Stimulated activated naive B cell treated with anti-CD40 and anti-IgM and Interleukin-4, amounts not matched to agents 10 μg/mL and 1 μg/mL and 100 μg/mL, for 72 hours (primary cell): ENCODE measurements around the gene CSTF2T.

Experiments
- ATAC-seq, 2 donors: fragments of 150-1000 bp; cut with Tn5 transposase; replicated peaks; 2 replicates each; pipeline ENCODE4 v1.10.0; 2021; ENCODE audit warnings: moderate library complexity in 1 of 2
- DNase-seq: peaks from one replicate; pipeline ENCODE4 v3.0.0; 2021
- H3K27ac Mint-ChIP-seq: one replicate; pipeline ENCODE4 v1.8.0; 2022; ENCODE audit warnings: mild to moderate bottlenecking, mixed read lengths
- H3K27me3 Mint-ChIP-seq, 2 donors: one replicate each; pipeline ENCODE4 v1.8.0; 2022; ENCODE audit warnings: mixed read lengths in 2 of 2
- H3K36me3 Mint-ChIP-seq, 2 donors: one replicate each; pipeline ENCODE4 v1.8.0; 2022; ENCODE audit warnings: mixed read lengths in 2 of 2, mild to moderate bottlenecking in 1 of 2
- H3K4me1 Mint-ChIP-seq, 2 donors: one replicate each; pipeline ENCODE4 v1.8.0; 2022; ENCODE audit warnings: mixed read lengths in 2 of 2, mild to moderate bottlenecking in 1 of 2
- H3K4me3 Mint-ChIP-seq, 2 donors: one replicate each; pipeline ENCODE4 v1.8.0; 2022; ENCODE audit warnings: mild to moderate bottlenecking in 2 of 2, mixed read lengths in 2 of 2, moderate library complexity in 1 of 2
- H3K9me3 Mint-ChIP-seq, 2 donors: one replicate each; pipeline ENCODE4 v1.8.0; 2022; ENCODE audit warnings: mixed read lengths in 2 of 2, mild to moderate bottlenecking in 1 of 2

The CSTF2T gene, protein sequence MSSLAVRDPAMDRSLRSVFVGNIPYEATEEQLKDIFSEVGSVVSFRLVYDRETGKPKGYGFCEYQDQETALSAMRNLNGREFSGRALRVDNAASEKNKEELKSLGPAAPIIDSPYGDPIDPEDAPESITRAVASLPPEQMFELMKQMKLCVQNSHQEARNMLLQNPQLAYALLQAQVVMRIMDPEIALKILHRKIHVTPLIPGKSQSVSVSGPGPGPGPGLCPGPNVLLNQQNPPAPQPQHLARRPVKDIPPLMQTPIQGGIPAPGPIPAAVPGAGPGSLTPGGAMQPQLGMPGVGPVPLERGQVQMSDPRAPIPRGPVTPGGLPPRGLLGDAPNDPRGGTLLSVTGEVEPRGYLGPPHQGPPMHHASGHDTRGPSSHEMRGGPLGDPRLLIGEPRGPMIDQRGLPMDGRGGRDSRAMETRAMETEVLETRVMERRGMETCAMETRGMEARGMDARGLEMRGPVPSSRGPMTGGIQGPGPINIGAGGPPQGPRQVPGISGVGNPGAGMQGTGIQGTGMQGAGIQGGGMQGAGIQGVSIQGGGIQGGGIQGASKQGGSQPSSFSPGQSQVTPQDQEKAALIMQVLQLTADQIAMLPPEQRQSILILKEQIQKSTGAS

GRCh38 chr10:51699475-51700227 lies at the start of gene CSTF2T:
CSTF2T (minus strand) TSS chr10:51699595; CDS start chr10:51699549, 46 bp downstream.
- H3K4me1 Mint-ChIP-seq = peaks cover 15 to 45% of the 10 kb centered on the region in 2 donors
- H3K27ac Mint-ChIP-seq = peak within 1 kb of the TSS; percentile 100
- DNase-seq (peak; percentile 86), ATAC-seq (peak; percentile 92 to 94)
- H3K9me3 Mint-ChIP-seq = no peaks in the 10 kb centered on the region
- H3K36me3 Mint-ChIP-seq = peaks cover 14 to 31% of the 10 kb centered on the region in 2 donors
- H3K27me3 Mint-ChIP-seq = peaks cover 0 to 6% of the 10 kb centered on the region in 2 donors
- H3K4me3 Mint-ChIP-seq = peak within 1 kb of the TSS; percentile 93 to 99

DNA sequence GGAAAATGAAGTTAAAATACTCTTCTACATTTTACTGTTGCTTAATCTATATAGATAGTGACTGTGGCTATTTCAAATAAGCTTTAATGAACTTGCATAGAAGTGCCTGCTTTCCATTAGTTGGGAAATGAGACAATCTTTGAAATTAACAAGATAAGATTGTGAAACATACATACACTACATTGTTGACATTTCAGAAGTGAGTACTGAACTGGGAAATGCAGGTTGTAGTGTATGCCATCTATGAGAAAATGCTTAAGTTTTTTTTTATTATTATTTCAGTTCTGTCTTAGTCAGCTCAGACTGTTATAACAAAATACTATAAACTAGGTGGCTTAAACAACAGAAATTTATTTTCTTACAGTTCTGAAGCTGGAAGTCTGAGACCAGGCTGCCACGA lies 49.6 kb upstream of the CSTF2T start:
- ATAC-seq (no peak), DNase-seq (no peak)
- Mint-ChIP-seq H3K36me3 (no peaks in the 10 kb centered on the region), H3K27ac (no peak overlapping the region), H3K9me3 (no peaks in the 10 kb centered on the region), H3K4me3 (no peak overlapping the region), H3K4me1 (no peaks in the 10 kb centered on the region), H3K27me3 (peaks cover 0 to 3% of the 10 kb centered on the region in 2 donors)

DNA sequence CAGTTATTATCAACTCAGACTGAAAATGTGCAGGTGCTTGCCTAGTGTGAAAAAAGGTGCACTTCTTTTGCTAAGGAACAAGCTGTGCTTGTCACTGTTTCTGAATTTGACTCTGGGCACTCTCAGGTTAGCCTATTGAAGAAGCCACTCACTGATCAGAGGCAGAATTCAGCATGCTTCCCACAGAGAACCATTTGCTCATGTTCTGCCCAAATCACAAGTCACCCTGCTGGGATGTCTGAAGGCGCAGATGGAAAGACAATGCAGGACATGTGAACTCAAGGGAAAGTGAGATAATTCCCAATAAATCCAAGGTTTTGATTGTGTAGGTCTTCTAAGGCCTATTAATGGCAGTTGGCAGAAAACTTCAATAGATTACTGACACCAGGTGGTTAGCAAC lies 47.8 kb upstream of the CSTF2T start:
- H3K4me3 Mint-ChIP-seq = no peak overlapping the region
- no peaks in the 10 kb centered on the region for H3K9me3 Mint-ChIP-seq
- no peak for ATAC-seq
- peaks cover 0 to 5% of the 10 kb centered on the region in 2 donors for H3K27me3 Mint-ChIP-seq
- H3K27ac Mint-ChIP-seq = no peak overlapping the region
- no peaks in the 10 kb centered on the region for H3K36me3 Mint-ChIP-seq
- peaks cover 11 to 12% of the 10 kb centered on the region in 2 donors for H3K4me1 Mint-ChIP-seq
- DNase-seq = no peak

DNA sequence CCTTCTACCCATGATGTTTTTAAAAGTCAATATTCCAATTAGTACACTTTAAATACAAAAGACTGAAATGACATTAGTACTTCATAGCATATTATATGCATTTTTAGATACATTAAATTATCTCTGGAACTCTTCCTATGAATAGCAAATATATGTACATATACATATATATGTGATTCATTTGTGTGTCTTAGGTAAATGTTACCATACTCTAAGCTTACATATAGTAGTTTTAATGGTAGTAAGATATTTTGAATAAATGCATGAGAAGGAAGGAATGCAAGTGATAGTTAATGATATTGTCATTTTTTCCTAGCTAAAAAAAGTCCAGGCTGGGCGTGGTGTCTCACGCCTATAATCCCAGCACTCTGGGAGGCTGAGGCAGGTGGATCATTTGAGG lies 46.0 kb upstream of the CSTF2T start:
- H3K4me3 Mint-ChIP-seq = no peak overlapping the region
- no peaks in the 10 kb centered on the region for H3K36me3 Mint-ChIP-seq
- DNase-seq (no peak), ATAC-seq (no peak)
- no peak overlapping the region for H3K27ac Mint-ChIP-seq
- H3K4me1 Mint-ChIP-seq = peaks cover 11 to 12% of the 10 kb centered on the region in 2 donors
- H3K9me3 Mint-ChIP-seq = no peaks in the 10 kb centered on the region
- peaks cover 0 to 7% of the 10 kb centered on the region in 2 donors for H3K27me3 Mint-ChIP-seq

DNA sequence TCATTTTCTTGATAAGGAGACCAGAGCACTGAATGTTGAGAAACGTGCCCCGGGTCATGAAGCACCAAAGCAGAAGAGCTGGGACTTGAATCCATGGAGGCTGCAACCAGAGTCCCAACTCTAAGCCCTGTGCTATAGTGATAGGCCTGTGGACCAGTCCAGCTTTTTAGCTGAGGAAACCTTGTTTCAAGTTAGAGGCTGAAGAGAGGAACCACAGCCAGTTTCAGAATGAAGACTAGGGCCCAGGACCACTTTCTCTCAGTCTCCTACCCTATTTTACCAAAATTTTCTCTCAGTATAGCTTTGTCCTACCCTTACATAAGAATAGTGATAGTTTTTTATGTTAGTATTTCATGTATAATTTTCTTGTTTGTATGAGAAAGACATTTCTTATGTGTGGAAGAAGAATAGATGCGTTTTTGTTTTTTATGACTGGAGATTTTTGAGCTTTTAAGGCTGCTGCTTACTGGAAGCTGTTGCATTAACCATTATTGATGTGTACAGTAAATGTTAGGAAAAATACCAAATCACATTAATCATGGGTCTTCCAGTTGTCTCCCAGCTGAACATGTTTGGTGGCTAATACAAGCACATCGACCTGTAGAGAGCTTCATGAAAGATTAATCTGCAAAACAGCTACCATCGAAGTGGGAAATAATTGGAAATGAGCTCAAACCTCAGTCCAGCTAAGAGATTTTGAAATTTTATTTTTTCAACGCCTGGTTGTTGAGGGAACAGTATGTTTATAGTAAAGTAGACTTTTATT lies 45.0 kb upstream of the CSTF2T start:
- DNase-seq = no peak
- Mint-ChIP-seq H3K4me3 (no peak overlapping the region), H3K4me1 (peaks cover 11 to 12% of the 10 kb centered on the region in 2 donors), H3K27me3 (peaks cover 0 to 7% of the 10 kb centered on the region in 2 donors), H3K9me3 (no peaks in the 10 kb centered on the region), H3K36me3 (no peaks in the 10 kb centered on the region), H3K27ac (no peak overlapping the region)
- ATAC-seq = no peak

- no peaks in the 10 kb centered on the region for H3K36me3 Mint-ChIP-seq
- H3K9me3 Mint-ChIP-seq = no peaks in the 10 kb centered on the region
- DNase-seq (peak; percentile 40), ATAC-seq (peak; percentile 94 to 99)
- peaks cover 11 to 12% of the 10 kb centered on the region in 2 donors for H3K4me1 Mint-ChIP-seq
- H3K27me3 Mint-ChIP-seq = peaks cover 2 to 7% of the 10 kb centered on the region in 2 donors
- no peak overlapping the region for H3K27ac Mint-ChIP-seq
- H3K4me3 Mint-ChIP-seq = no peak overlapping the region
Measured at GRCh38 chr10:51743146-51743545, 43.8 kb upstream of the CSTF2T start.

GRCh38 chr10:51733057-51733456 lies 33.7 kb upstream of the CSTF2T start:
- Mint-ChIP-seq H3K27me3 (peaks cover 6 to 13% of the 10 kb centered on the region in 2 donors), H3K4me1 (no peaks in the 10 kb centered on the region), H3K9me3 (no peaks in the 10 kb centered on the region), H3K36me3 (no peaks in the 10 kb centered on the region), H3K4me3 (no peak overlapping the region), H3K27ac (no peak overlapping the region)
- no peak for ATAC-seq
- DNase-seq = no peak

DNA sequence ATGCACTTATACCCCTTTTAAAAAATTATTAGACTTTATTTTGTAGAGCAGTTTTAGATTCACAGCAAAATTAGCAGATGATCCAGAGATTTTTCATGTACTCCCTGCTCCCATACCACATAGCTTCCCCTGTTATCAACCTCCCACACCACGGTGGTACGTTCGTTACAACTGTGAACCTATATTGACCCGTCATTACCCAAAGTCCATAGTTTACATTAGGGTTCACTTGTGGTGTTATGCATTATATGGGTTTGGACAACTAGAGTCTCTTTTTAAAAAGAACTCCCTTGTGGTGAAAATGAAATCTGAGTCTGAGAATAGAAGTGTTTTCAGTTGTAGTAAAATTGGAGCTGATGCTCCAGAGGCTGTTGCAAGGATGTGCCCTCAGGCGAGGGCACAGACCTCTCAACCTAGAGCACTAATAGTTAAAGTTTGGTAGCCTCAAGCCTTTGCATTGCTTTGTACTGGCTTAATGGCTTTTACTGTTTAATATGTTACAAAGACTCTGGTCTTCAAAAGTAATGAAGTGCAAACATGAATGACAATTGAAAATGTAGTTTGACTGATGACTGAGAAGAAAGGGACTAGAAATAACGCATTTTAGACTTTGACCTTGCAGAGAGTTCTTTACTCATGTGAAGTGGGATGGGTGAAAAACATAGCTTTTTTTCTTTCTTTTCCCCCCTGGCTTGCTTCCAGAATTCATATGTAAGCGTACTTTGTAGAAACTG lies 30.6 kb upstream of the CSTF2T start:
- no peak overlapping the region for H3K4me3 Mint-ChIP-seq
- H3K9me3 Mint-ChIP-seq = no peaks in the 10 kb centered on the region
- H3K27me3 Mint-ChIP-seq = peaks cover 4 to 6% of the 10 kb centered on the region in 2 donors
- H3K27ac Mint-ChIP-seq = no peak overlapping the region
- DNase-seq (no peak), ATAC-seq (no peak)
- H3K36me3 Mint-ChIP-seq = no peaks in the 10 kb centered on the region
- H3K4me1 Mint-ChIP-seq = no peaks in the 10 kb centered on the region

DNA sequence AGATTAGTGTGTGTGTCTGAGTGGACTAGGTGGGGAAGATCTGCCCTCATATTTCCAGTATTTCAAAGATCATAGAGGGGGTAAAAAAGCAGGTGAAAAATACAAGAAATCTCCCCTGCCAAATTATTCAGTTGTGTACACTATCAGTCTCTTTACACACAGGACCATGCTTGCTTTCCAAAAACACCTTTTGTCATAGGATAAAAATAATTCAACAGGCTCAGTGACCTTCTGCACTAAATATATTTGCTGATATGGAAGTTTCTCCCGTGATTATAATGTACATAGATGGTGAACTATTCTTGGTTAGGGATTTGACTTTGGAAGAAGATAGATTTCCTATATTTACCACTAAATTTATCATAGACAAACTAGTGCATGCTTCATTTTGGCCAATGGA lies 24.6 kb upstream of the CSTF2T start:
- Mint-ChIP-seq H3K4me3 (no peak overlapping the region), H3K36me3 (no peaks in the 10 kb centered on the region), H3K27ac (no peak overlapping the region), H3K9me3 (peaks cover 0 to 2% of the 10 kb centered on the region in 2 donors), H3K4me1 (no peaks in the 10 kb centered on the region), H3K27me3 (peaks cover 0 to 4% of the 10 kb centered on the region in 2 donors)
- DNase-seq (no peak), ATAC-seq (no peak)

DNA sequence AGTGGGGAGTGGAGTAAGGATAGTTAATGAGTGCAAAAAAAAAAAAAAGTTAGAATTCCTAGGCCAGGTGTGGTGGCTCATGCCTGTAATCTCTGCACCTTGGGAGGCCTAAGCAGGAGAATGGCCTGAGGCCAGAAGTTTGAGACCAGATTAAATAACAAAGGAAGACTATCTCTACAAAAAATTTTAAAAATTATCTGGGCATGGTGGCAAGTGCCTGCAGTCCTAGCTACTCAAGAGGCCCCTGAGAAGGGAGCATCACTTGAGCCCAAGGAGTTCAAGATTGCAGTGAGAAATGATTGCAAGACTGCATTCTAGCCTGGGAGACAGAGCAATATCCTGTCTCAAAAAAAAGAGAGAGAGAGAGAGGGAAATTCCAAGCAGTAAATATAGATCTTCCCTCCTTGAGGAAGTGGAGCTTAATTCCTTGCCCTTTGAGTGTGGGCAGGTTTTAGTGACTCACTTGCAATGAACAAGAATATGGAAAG lies 19.5 kb upstream of the CSTF2T start:
- ATAC-seq (no peak), DNase-seq (no peak)
- H3K4me1 Mint-ChIP-seq = no peaks in the 10 kb centered on the region
- H3K4me3 Mint-ChIP-seq = no peak overlapping the region
- no peaks in the 10 kb centered on the region for H3K36me3 Mint-ChIP-seq
- peaks cover 11 to 17% of the 10 kb centered on the region in 2 donors for H3K27me3 Mint-ChIP-seq
- H3K9me3 Mint-ChIP-seq = peaks cover 0 to 2% of the 10 kb centered on the region in 2 donors
- no peak overlapping the region for H3K27ac Mint-ChIP-seq

DNA sequence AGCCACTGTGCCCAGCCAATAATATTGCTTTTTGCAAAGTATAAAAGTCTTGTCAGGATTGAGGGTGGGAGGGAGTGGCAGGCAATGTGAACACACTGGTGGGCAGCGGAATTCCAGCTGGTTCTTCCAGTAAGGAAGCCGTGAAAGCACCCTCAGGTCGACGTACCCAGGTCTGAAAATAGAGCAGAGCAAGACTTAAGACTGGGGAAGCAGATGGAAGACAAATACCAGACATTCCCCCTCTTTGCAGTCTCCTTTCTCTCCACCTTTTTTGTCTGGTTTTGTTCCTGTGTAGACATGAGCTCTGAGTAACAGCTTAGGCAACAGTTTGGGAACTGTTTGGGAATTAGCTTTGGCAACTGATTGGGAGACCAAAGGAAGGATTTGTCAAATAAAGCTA lies 17.6 kb upstream of the CSTF2T start:
- ATAC-seq (no peak), DNase-seq (no peak)
- Mint-ChIP-seq H3K27me3 (peaks cover 11 to 13% of the 10 kb centered on the region in 2 donors), H3K27ac (no peak overlapping the region), H3K4me3 (no peak overlapping the region), H3K9me3 (no peaks in the 10 kb centered on the region), H3K4me1 (no peaks in the 10 kb centered on the region), H3K36me3 (no peaks in the 10 kb centered on the region)

DNA sequence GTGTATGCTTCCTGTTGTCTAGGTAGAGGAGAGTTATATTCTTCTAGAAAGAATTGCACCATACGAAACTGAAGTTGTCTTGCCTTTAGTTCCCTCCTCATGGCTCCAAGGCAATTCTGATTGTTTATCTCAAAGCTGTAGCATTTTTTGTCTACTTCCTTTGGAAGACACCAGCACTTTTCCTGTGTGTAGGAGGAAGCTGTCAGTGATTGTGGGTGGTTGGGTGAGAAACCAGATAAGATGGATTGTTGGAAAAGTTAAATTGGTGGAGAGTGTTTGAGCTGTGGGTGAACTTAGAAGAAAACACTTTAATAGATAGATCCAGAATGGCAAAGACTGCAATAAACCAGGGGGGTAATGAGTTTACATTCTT lies 12.1 kb upstream of the CSTF2T start:
- Mint-ChIP-seq H3K36me3 (no peaks in the 10 kb centered on the region), H3K27me3 (peaks cover 9 to 19% of the 10 kb centered on the region in 2 donors), H3K27ac (no peak overlapping the region), H3K9me3 (no peaks in the 10 kb centered on the region), H3K4me1 (no peaks in the 10 kb centered on the region), H3K4me3 (no peak overlapping the region)
- ATAC-seq (no peak), DNase-seq (no peak)

- no peaks in the 10 kb centered on the region for H3K36me3 Mint-ChIP-seq
- no peaks in the 10 kb centered on the region for H3K4me1 Mint-ChIP-seq
- no peaks in the 10 kb centered on the region for H3K9me3 Mint-ChIP-seq
- ATAC-seq (no peak), DNase-seq (no peak)
- no peak overlapping the region for H3K4me3 Mint-ChIP-seq
- no peak overlapping the region for H3K27ac Mint-ChIP-seq
- peaks cover 3 to 15% of the 10 kb centered on the region in 2 donors for H3K27me3 Mint-ChIP-seq
Measured at GRCh38 chr10:51709324-51709972, 10.1 kb upstream of the CSTF2T start.
